Measurements from ENCODE around the gene B3GNT2. TPM values are rescaled to one million over a fixed set of nuclear protein-coding genes. Genes with fewer than 3 reads are reported as not detected.

The B3GNT2 gene
- total RNA-seq, 2 experiments from 2014 or later, result 32.5 to 43.1 TPM

Small RNAs within 50 kb of the gene (microRNA-seq; reads per million reads assigned to microRNA genes)
- gene MIR5192, result not detected
